ENCODE measurements around the gene RELL1.

RELL1 gene

GRCh38 chr4:37641886-37642849 lies 44.0 kb downstream of the RELL1 start:
- no peak for DNase-seq (ENCODE audit: insufficient read length, low spot score)
- FAIRE-seq, result no peak

GRCh38 chr4:37641352-37641751 lies 44.8 kb downstream of the RELL1 start:
- DNase-seq (ENCODE audit: insufficient read length, low spot score) (no peak), FAIRE-seq (no peak)

- FAIRE-seq (no peak), DNase-seq (ENCODE audit: insufficient read length, low spot score) (no peak)
Measured at GRCh38 chr4:37639551-37640285, 46.5 kb downstream of the RELL1 start.

- DNase-seq (ENCODE audit: insufficient read length, low spot score) (no peak), FAIRE-seq (no peak)
Measured at GRCh38 chr4:37635155-37635554, 51.0 kb downstream of the RELL1 start.

GRCh38 chr4:37634180-37634579 lies 52.0 kb downstream of the RELL1 start:
- DNase-seq (ENCODE audit: insufficient read length, low spot score), result no peak
- no peak for FAIRE-seq

- DNase-seq (ENCODE audit: insufficient read length, low spot score), result no peak
- no peak for FAIRE-seq
Measured at GRCh38 chr4:37632836-37633235, 53.3 kb downstream of the RELL1 start.

- FAIRE-seq (no peak), DNase-seq (ENCODE audit: insufficient read length, low spot score) (no peak)
Measured at GRCh38 chr4:37631551-37631950, 54.6 kb downstream of the RELL1 start.

GRCh38 chr4:37629713-37630112 lies 56.5 kb downstream of the RELL1 start:
- FAIRE-seq (no peak), DNase-seq (ENCODE audit: insufficient read length, low spot score) (no peak)

- peak; percentile 85 for DNase-seq (ENCODE audit: insufficient read length, low spot score)
- FAIRE-seq, result peak; percentile 49
Measured at GRCh38 chr4:37628977-37629609, 57.1 kb downstream of the RELL1 start.

- FAIRE-seq (no peak), DNase-seq (ENCODE audit: insufficient read length, low spot score) (no peak)
Measured at GRCh38 chr4:37627263-37627662, 58.9 kb downstream of the RELL1 start.

GRCh38 chr4:37625499-37625898 lies 60.7 kb downstream of the RELL1 start:
- DNase-seq (ENCODE audit: insufficient read length, low spot score), result no peak
- no peak for FAIRE-seq

- FAIRE-seq (no peak), DNase-seq (ENCODE audit: insufficient read length, low spot score) (no peak)
Measured at GRCh38 chr4:37623940-37624339, 62.2 kb downstream of the RELL1 start.

- FAIRE-seq (no peak), DNase-seq (ENCODE audit: insufficient read length, low spot score) (no peak)
Measured at GRCh38 chr4:37623125-37623524, 63.1 kb downstream of the RELL1 start.

- DNase-seq (ENCODE audit: insufficient read length, low spot score) (no peak), FAIRE-seq (no peak)
Measured at GRCh38 chr4:37620176-37620575, 66.0 kb downstream of the RELL1 start.

GRCh38 chr4:37615720-37616063 lies 70.5 kb downstream of the RELL1 start:
- FAIRE-seq (no peak), DNase-seq (ENCODE audit: insufficient read length, low spot score) (no peak)

- no peak for DNase-seq (ENCODE audit: insufficient read length, low spot score)
- FAIRE-seq, result no peak
Measured at GRCh38 chr4:37615059-37615719, 71.0 kb downstream of the RELL1 start.

- DNase-seq (ENCODE audit: insufficient read length, low spot score), result no peak
- FAIRE-seq, result no peak
Measured at GRCh38 chr4:37612811-37613210, 73.4 kb downstream of the RELL1 start.

- DNase-seq (ENCODE audit: insufficient read length, low spot score), result no peak
- FAIRE-seq, result no peak
Measured at GRCh38 chr4:37609626-37610025, 76.5 kb downstream of the RELL1 start.

- DNase-seq (ENCODE audit: insufficient read length, low spot score), result no peak
- no peak for FAIRE-seq
Measured at GRCh38 chr4:37607018-37607417, 79.2 kb downstream of the RELL1 start.

GRCh38 chr4:37605843-37606565 lies 80.2 kb downstream of the RELL1 start:
- DNase-seq (ENCODE audit: insufficient read length, low spot score) (no peak), FAIRE-seq (no peak)
